G401 (cell line): Measurements from ENCODE around the gene IL1RAPL2. TPM values are rescaled to one million over a fixed set of nuclear protein-coding genes. Genes with fewer than 3 reads are reported as not detected.

Source experiments
- DNase-seq: peaks from one replicate; pipeline ENCODE4 v3.0.0-alpha.2; 2015; ENCODE audit warnings: low spot score
- in situ Hi-C: cut with HindIII; loops from 2 replicates; pipeline ENCODE4 v1.10.0; 2016; ENCODE audit warnings: low sequenced_read_pairs, mixed read lengths
- total RNA-seq: library from RNA; depleted of rRNA; stranded (reverse); fragments of >200 nt; shearing (Covaris generic); gene quantifications from 2 replicates; pipeline ENCODE4 v1.2.3, GENCODE V29; 2014

IL1RAPL2 gene
- total RNA-seq, 1 experiment from 2014 or later: not detected

DNA sequence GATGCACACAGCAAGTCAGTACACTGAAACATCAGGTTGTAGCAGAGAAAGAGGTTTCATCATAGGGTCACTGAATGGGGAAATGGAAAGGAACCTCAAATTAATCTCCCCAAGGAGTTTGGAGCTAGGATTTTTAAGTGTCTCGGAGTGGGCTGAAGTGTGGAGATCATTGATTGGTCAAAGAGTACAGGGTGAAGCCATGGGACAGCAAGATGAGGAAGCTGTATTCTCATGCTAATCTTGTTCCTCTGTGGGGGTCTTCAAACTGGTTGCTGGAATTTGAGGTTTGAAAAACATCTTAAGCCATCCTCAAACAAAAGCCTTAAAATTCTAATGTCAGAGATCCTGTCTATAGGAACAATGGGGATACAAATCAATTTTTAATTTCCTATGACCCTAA, 733.3 kb downstream of the IL1RAPL2 start:
- in situ Hi-C loops: no loop called here

GRCh38 chrX:105302246-105302645, 736.2 kb downstream of the IL1RAPL2 start:
- no peak for DNase-seq
- in situ Hi-C loops: no loop called here

More for the DNA sequence above, 733.3 kb downstream of the IL1RAPL2 start:
- no peak for DNase-seq

GRCh38 chrX:105307762-105308161, 741.8 kb downstream of the IL1RAPL2 start:
- in situ Hi-C loops: no loop called here
- no peak for DNase-seq

DNA sequence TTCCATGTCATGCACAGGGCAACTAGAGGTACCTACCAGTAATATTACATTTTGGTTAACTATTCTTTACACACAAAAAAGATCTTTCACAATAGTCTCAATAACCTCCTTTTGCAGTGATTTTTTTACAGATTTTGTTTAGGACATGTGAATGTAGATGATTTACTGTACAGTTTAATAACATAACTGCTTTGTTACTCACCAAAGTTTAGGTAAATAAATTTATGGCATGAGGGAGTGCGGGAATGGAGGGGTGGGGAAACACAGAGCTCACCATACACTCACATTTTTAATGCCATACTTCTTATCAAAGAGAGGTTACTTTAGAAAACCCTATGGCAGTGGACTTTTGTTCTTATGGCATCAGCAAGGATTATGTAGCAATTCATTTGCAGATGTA, 747.6 kb downstream of the IL1RAPL2 start:
- in situ Hi-C loops: no loop called here
- DNase-seq: no peak

DNA sequence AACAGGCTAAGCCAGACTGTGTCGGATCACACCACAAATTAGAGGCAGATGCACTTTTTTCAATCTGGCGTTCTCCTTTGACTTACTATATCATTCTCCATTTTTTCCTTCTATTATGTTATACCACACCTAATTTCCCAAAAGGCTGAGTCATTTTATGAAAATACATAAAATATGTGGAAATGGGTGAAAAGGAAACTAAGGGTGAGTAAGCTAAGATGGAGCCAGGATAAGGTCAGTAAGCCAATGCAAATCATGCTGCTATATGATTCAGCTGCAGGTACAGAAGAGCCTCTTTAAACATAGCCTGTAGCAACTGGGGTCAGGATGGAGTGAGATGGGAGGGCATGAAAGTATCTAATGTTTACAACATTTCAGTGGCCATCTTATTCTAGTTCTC, 748.5 kb downstream of the IL1RAPL2 start:
- no peak for DNase-seq
- in situ Hi-C loops: no loop called here

- DNase-seq: no peak
- in situ Hi-C loops: no loop called here
These were observed 749.2 kb downstream of the IL1RAPL2 start for GRCh38 chrX:105315248-105315647.

GRCh38 chrX:105317117-105317516, 751.1 kb downstream of the IL1RAPL2 start:
- no peak for DNase-seq
- in situ Hi-C loops: no loop called here

DNA sequence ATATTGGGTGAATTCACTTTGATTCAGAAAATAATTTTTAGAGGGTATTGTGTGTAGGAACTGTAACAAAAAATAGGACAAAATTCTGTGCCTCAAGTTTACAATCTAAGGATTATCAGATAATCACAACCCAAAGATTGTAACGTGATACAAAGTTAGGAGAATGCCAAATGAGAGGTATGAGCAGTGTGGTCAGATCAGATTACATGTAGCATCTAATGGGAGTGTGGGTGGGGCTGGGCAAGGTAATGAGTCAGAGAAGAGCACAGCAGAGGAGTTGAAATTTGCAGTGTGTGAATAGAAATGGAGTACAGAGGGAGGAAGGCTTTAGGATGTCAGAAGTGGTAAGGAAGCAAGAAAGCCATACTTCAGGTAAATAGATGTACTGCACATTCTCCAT, 757.9 kb downstream of the IL1RAPL2 start:
- in situ Hi-C loops: no loop called here
- DNase-seq: no peak

DNA sequence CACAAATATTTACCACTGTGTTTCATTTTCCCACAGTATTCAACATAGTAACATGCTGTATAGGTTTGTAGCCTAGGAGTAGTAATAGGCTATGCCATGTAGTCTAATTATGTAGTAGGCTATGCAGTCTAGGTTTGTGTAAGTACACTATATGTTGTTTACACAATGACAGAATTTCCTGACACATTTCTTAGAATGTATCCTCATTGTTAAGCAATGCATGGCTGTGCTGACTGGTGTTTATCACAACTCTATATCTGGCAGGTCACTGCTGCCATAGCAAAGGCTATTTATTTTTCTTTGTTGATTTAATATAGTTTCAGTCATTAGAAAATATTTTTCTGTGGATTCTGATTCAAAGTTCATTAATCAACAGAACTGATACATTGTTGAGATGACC, 762.8 kb downstream of the IL1RAPL2 start:
- in situ Hi-C loops: no loop called here
- no peak for DNase-seq

DNA sequence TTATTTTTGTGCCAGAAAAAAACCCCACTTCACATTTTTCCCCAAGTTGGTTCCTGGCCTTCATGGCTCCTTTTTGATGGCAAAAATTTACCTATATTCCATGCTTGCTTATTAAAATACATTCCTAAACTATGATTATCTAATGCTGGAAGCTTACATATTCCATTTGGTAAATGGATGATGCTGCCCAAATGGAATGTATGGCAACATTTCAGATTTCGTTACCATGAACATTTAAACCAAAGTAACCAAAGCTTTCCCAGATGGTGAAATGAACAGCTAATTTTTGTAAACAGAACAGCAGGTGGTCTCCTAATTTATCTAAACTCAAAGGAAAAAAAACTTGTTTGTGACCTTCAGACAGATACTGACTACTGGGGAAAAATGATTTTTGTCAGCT, 765.2 kb downstream of the IL1RAPL2 start:
- DNase-seq: no peak
- in situ Hi-C loops: no loop called here

DNA sequence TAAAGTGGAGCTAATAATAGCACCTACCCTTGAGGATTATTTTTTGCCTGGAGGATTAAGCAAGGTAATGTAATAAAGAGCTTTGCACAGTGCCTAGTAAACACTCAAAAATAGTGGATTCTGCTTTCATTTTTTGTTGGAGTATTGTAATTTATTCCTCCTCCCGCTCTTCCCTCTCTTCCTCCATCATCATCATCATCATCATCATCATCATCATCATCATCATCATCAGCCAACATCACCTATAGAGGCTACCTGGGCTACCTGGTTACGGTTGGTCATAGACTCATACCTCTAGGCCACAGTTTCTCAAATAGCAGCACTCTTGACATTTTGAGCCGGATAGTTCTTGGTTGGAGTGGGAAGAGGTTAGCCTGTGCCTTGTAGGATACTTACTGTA, 781.4 kb downstream of the IL1RAPL2 start:
- DNase-seq: no peak
- in situ Hi-C loops: no loop called here

- DNase-seq: no peak
- in situ Hi-C loops: no loop called here
These were observed 783.5 kb downstream of the IL1RAPL2 start for GRCh38 chrX:105349476-105349875.

- no peak for DNase-seq
- in situ Hi-C loops: no loop called here
These were observed 809.8 kb downstream of the IL1RAPL2 start for GRCh38 chrX:105375816-105376215.

- DNase-seq: no peak
- in situ Hi-C loops: no loop called here
These were observed 858.7 kb downstream of the IL1RAPL2 start for GRCh38 chrX:105424729-105425128.

GRCh38 chrX:105451401-105451800, 885.4 kb downstream of the IL1RAPL2 start:
- no peak for DNase-seq
- in situ Hi-C loops: no loop called here

- DNase-seq: no peak
- in situ Hi-C loops: no loop called here
These were observed 892.8 kb downstream of the IL1RAPL2 start for GRCh38 chrX:105458846-105459245.

GRCh38 chrX:105460376-105460775, 894.4 kb downstream of the IL1RAPL2 start:
- no peak for DNase-seq
- in situ Hi-C loops: no loop called here

GRCh38 chrX:105461016-105461415, 895.0 kb downstream of the IL1RAPL2 start:
- in situ Hi-C loops: no loop called here
- no peak for DNase-seq

GRCh38 chrX:105462186-105462585, 896.2 kb downstream of the IL1RAPL2 start:
- DNase-seq: no peak

DNA sequence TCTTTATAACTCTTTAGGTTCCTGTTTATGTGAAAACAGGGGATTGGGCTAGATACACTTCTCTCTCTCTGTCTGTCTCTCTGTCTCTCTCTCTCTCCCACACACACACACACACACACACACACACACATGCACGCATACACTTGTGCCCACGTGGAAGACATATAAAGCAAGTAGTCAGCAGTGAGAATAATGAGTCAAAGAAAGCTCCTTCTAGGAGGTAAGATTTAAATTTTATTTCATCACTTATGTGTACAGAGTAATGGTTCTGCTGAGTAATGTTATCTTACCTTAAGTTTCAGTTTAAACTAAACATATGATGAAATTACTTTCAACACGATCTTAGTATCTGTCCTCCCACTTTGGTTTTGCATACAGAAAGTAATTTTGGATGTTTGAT, 897.5 kb downstream of the IL1RAPL2 start:
- in situ Hi-C loops: no loop called here
- no peak for DNase-seq

More at GRCh38 chrX:105462186-105462585, 896.2 kb downstream of the IL1RAPL2 start:
- in situ Hi-C loops: no loop called here

- no peak for DNase-seq
These were observed 898.6 kb downstream of the IL1RAPL2 start for GRCh38 chrX:105464618-105465017.

GRCh38 chrX:105468741-105469140, 902.7 kb downstream of the IL1RAPL2 start:
- in situ Hi-C loops: no loop called here
- no peak for DNase-seq

More at GRCh38 chrX:105464618-105465017, 898.6 kb downstream of the IL1RAPL2 start:
- in situ Hi-C loops: no loop called here
